HCT116 (cell line): ENCODE measurements around the gene ATP8A1. TPM values are rescaled to one million over a fixed set of nuclear protein-coding genes. Genes with fewer than 3 reads are reported as not detected.

ENCODE experiments used
- ATAC-seq: fragments of 200-7000 bp; cut with Tn5 transposase; 2 replicates; pipeline ENCODE4 v1.9.1; 2020; ENCODE audit warnings: mild to moderate bottlenecking, moderate library complexity
- BruUV-seq: library from RNA; stranded (reverse); fragments of 400-500 nt; replicated peaks from 2 replicates; lab custom pipeline; 2021; lab: Mats Ljungman, UMichigan
- CTCF ChIA-PET: fragments of 300-600 bp; sonication (Branson Sonifier 250); formaldehyde crosslinking; loops from one replicate; lab custom pipeline; 2021; ENCODE audit warnings: antibody characterized with exemption; lab: Charles Lee
- POLR2A ChIA-PET: fragments of 300-600, 350-600 bp; sonication (Branson Sonifier 250); formaldehyde crosslinking; loops from one replicate; lab custom pipeline; 2021; ENCODE audit warnings: antibody characterized with exemption; lab: Charles Lee
- RAD21 ChIA-PET, 2 experiments: fragments of 300-600 bp; sonication (Branson Sonifier 250); formaldehyde crosslinking; loops; one replicate each; lab custom pipeline; 2023; ENCODE audit warnings: low total read pairs in 2 of 2; ENCODE audit not compliant: uncharacterized antibody in 2 of 2, unreplicated experiment in 2 of 2, low non-redundant PET in 1 of 2; lab: Charles Lee
- DNase-seq: peaks from one replicate; pipeline ENCODE4 v3.0.0-alpha.2; 2010; ENCODE audit warnings: low read depth, low spot score
- H2AFZ ChIP-seq: fragments of 200-600 bp; shearing (Covaris generic), sonication (generic); 2 replicates; pipeline ENCODE4 v1.6.1; 2017; ENCODE audit warnings: low read depth, mixed run types, mixed read lengths, antibody characterized with exemption, low read length; ENCODE audit not compliant: poor library complexity, severe bottlenecking
- H3K27ac ChIP-seq: 2 replicates; pipeline ENCODE4 v1.5.1; 2012; ENCODE audit warnings: low read depth, low read length
- H3K27me3 ChIP-seq: fragments of 200-600 bp; sonication (generic); 2 replicates; pipeline ENCODE4 v1.6.1; 2016; ENCODE audit warnings: mixed run types, low read length, mixed read lengths; ENCODE audit not compliant: insufficient read depth
- H3K36me3 ChIP-seq, 2 experiments: fragments of 200-500 bp in 1 of 2; fragments of 200-600 bp in 1 of 2; sonication (Bioruptor generic) in 1 of 2; sonication (generic) in 1 of 2; 2 replicates each; pipeline versions ENCODE4 v1.5.1 to v1.6.1; 2014 to 2016; ENCODE audit warnings: low read length in 2 of 2, inconsistent platforms in 1 of 2, mixed read lengths in 1 of 2, mixed run types in 1 of 2; ENCODE audit not compliant: insufficient read depth in 2 of 2, control insufficient read depth in 1 of 2
- H3K4me1 ChIP-seq, 2 experiments: fragments of 200-600 bp in 1 of 2; sonication (generic) in 1 of 2; 2 replicates each; pipeline versions ENCODE4 v1.5.1 to v1.6.1; 2012 to 2017; ENCODE audit warnings: low read length in 2 of 2, inconsistent platforms in 1 of 2, mild to moderate bottlenecking in 1 of 2, mixed read lengths in 1 of 2, mixed run types in 1 of 2, moderate library complexity in 1 of 2; ENCODE audit not compliant: insufficient read depth in 2 of 2, control insufficient read depth in 1 of 2
- H3K4me2 ChIP-seq: fragments of 200-600 bp; sonication (generic); 2 replicates; pipeline ENCODE4 v1.6.1; 2017; ENCODE audit warnings: mixed run types, low read length, mixed read lengths
- H3K4me3 ChIP-seq, 2 experiments: fragments of 200-600 bp in 1 of 2; sonication (generic) in 1 of 2; replicated peaks in 1 of 2; 2 replicates each; pipeline ENCODE4 v1.5.1; 2011 to 2016; ENCODE audit warnings: low read length in 2 of 2, control low read depth in 1 of 2, low read depth in 1 of 2, mild to moderate bottlenecking in 1 of 2, mixed read lengths in 1 of 2, mixed run types in 1 of 2
- H3K79me2 ChIP-seq: fragments of 200-600 bp; sonication (generic); 2 replicates; pipeline ENCODE4 v1.6.1; 2017; ENCODE audit warnings: mild to moderate bottlenecking, mixed run types, low read length, moderate library complexity, mixed read lengths; ENCODE audit not compliant: insufficient read depth
- H3K9ac ChIP-seq: fragments of 200-600 bp; sonication (generic); 2 replicates; pipeline ENCODE4 v1.6.1; 2016; ENCODE audit warnings: low read length, mixed read lengths
- H3K9me2 ChIP-seq: fragments of 200-600 bp; sonication (generic), shearing (Covaris generic); 2 replicates; pipeline ENCODE4 v1.6.1; 2017; ENCODE audit warnings: mixed run types, mild to moderate bottlenecking, moderate library complexity; ENCODE audit not compliant: insufficient read depth
- H3K9me3 ChIP-seq, 2 experiments: fragments of 200-500 bp in 1 of 2; fragments of 200-600 bp in 1 of 2; sonication (Bioruptor generic) in 1 of 2; sonication (generic) in 1 of 2; 2 replicates each; pipeline ENCODE4 v1.6.1; 2014 to 2017; ENCODE audit warnings: low read length in 2 of 2, mixed read lengths in 2 of 2, inconsistent platforms in 1 of 2, low read depth in 1 of 2, mild to moderate bottlenecking in 1 of 2, mixed run types in 1 of 2, moderate library complexity in 1 of 2; ENCODE audit not compliant: control insufficient read depth in 1 of 2, insufficient read depth in 1 of 2
- H4K20me1 ChIP-seq: fragments of 200-600 bp; sonication (generic), shearing (Covaris generic); 2 replicates; pipeline ENCODE4 v1.6.1; 2017; ENCODE audit warnings: mixed run types, mild to moderate bottlenecking, moderate library complexity; ENCODE audit not compliant: insufficient read depth
- ATF3 ChIP-seq: IDR thresholded peaks from 2 replicates; pipeline ENCODE4 v1.6.1; 2012
- CBX3 ChIP-seq: IDR thresholded peaks from 2 replicates; pipeline ENCODE4 v1.6.1; 2012; ENCODE audit warnings: low read depth
- CEBPB ChIP-seq: IDR thresholded peaks from 2 replicates; pipeline ENCODE4 v1.6.1; 2012; ENCODE audit warnings: low read depth
- CTCF ChIP-seq, 3 experiments: fragments of 200-600 bp in 1 of 3; sonication (generic) in 1 of 3; IDR thresholded peaks in 2 of 3; conservative IDR thresholded peaks in 1 of 3; 2 replicates each; pipeline ENCODE4 v1.5.1; 2012 to 2017; ENCODE audit warnings: low read depth in 2 of 3, low read length in 2 of 3, antibody characterized with exemption in 1 of 3, borderline replicate concordance in 1 of 3, control low read depth in 1 of 3, mild to moderate bottlenecking in 1 of 3, mixed read lengths in 1 of 3, mixed run types in 1 of 3, moderate library complexity in 1 of 3; ENCODE audit not compliant: insufficient read depth in 1 of 3
- FOSL1 ChIP-seq: IDR thresholded peaks from 2 replicates; pipeline ENCODE4 v1.6.1; 2012; ENCODE audit warnings: low read depth
- MAX ChIP-seq: IDR thresholded peaks from 2 replicates; pipeline ENCODE4 v1.6.1; 2012
- POLR2A ChIP-seq: IDR thresholded peaks from 2 replicates; pipeline ENCODE4 v1.7.0; 2011; ENCODE audit warnings: borderline replicate concordance; ENCODE audit not compliant: insufficient read depth, insufficient read length; ENCODE audit errors: extremely low read depth
- POLR2AphosphoS5 ChIP-seq: IDR thresholded peaks from 2 replicates; pipeline ENCODE4 v1.6.1; 2011; ENCODE audit warnings: mild to moderate bottlenecking, low read depth, low read length, moderate library complexity
- RAD21 ChIP-seq: IDR thresholded peaks from 2 replicates; pipeline ENCODE4 v1.6.1; 2012; ENCODE audit warnings: low read depth, mild to moderate bottlenecking
- REST ChIP-seq: IDR thresholded peaks from 2 replicates; pipeline ENCODE4 v1.6.1; 2012; ENCODE audit warnings: low read depth
- SIN3A ChIP-seq: IDR thresholded peaks from 2 replicates; pipeline ENCODE4 v1.6.1; 2012; ENCODE audit warnings: low read depth
- SP1 ChIP-seq: IDR thresholded peaks from 2 replicates; pipeline ENCODE4 v1.6.1; 2012; ENCODE audit warnings: low read depth
- SRF ChIP-seq: IDR thresholded peaks from 2 replicates; pipeline ENCODE4 v1.6.1; 2012; ENCODE audit warnings: low read depth
- TCF7L2 ChIP-seq: IDR thresholded peaks from 2 replicates; pipeline ENCODE4 v1.7.0; 2011; ENCODE audit warnings: borderline replicate concordance, inconsistent platforms; ENCODE audit not compliant: insufficient read depth, insufficient read length; ENCODE audit errors: extremely low read depth
- YY1 ChIP-seq: IDR thresholded peaks from 2 replicates; pipeline ENCODE4 v1.6.1; 2011; ENCODE audit warnings: low read length, low read depth, moderate library complexity, mild to moderate bottlenecking; ENCODE audit not compliant: insufficient replicate concordance; ENCODE audit errors: extremely low read depth
- ZFX ChIP-seq: fragments of 450-650 bp; IDR thresholded peaks from 2 replicates; pipeline ENCODE4 v1.6.1; 2017
- intact Hi-C: fragments of 100-400 bp; cut with micrococcal nuclease; formaldehyde crosslinking; loops from 2 replicates; pipeline ENCODE4 v1.10.0; 2022
- total RNA-seq: library from RNA; stranded (reverse); gene quantifications from one replicate; pipeline ENCODE4 v1.2.1, GENCODE V29; 2021; ENCODE audit not compliant: unreplicated experiment

Gene ATP8A1
- total RNA-seq, 1 experiment from 2014 or later = 1.9 TPM

GRCh38 chr4:42490015-42490414 is 166.9 kb downstream of the ATP8A1 start:
- TF ChIP-seq RAD21 (no peak), TCF7L2 (no peak)
- DNase-seq = no peak
- ChIA-PET CTCF (no interaction called here), POLR2A (no interaction called here), RAD21 (no interaction called here)
- H3K9me3 ChIP-seq = no peaks in the 10 kb centered on the region
- no peak overlapping the region for H3K4me2 ChIP-seq
- no peak overlapping the region for H3K4me3 ChIP-seq
- no peak overlapping the region for H3K9ac ChIP-seq
- H4K20me1 ChIP-seq = no peaks in the 10 kb centered on the region; the same call in 1 of the 2 replicates
- H2AFZ ChIP-seq = no peak overlapping the region
- no peaks in the 10 kb centered on the region for H3K36me3 ChIP-seq
- peaks cover 27% of the 10 kb centered on the region for H3K27me3 ChIP-seq
- no peaks in the 10 kb centered on the region for H3K9me2 ChIP-seq
- no peak overlapping the region for H3K27ac ChIP-seq
- BruUV-seq = no TSS peak
- no peaks in the 10 kb centered on the region for H3K79me2 ChIP-seq
- H3K4me1 ChIP-seq = no peaks in the 10 kb centered on the region
- intact Hi-C loops = no loop called here
- no peak for ATAC-seq

- Histone ChIP-seq H3K4me1 (no peaks in the 10 kb centered on the region), H4K20me1 (no peaks in the 10 kb centered on the region; the same call in 1 of the 2 replicates), H3K9me3 (no peaks in the 10 kb centered on the region), H2AFZ (no peak overlapping the region), H3K36me3 (no peaks in the 10 kb centered on the region), H3K79me2 (no peaks in the 10 kb centered on the region)
- no TSS peak for BruUV-seq
- POLR2A ChIA-PET = no interaction called here
- TF ChIP-seq FOSL1 (no peak), ATF3 (no peak), SRF (no peak), MAX (no peak), CTCF (IDR thresholded peaks at IDR 0.05 in 2 of 3, conservative IDR thresholded peaks at IDR 0.05 in 1 of 3; ENCODE audit: borderline replicate concordance in 1 of 3, insufficient read depth in 1 of 3, low read depth in 2 of 3, low read length in 2 of 3) (no peak), POLR2A (no peak), CBX3 (no peak), POLR2AphosphoS5 (no peak), SIN3A (no peak), SP1 (no peak), REST (no peak), ZFX (no peak), YY1 (no peak), CEBPB (no peak)
- TF ChIP-seq, all 23 proteins: peak for 0
- RAD21 ChIA-PET = no interaction called here
- H3K27ac ChIP-seq = no peak overlapping the region
- no peak for ATAC-seq
- no peak for DNase-seq
- peaks cover 31% of the 10 kb centered on the region for H3K27me3 ChIP-seq
- no peak overlapping the region for H3K9ac ChIP-seq
- intact Hi-C loops = no loop called here
- no peak overlapping the region for H3K4me2 ChIP-seq
- no peak overlapping the region for H3K4me3 ChIP-seq
- CTCF ChIA-PET = no interaction called here
- no peaks in the 10 kb centered on the region for H3K9me2 ChIP-seq
Measured at GRCh38 chr4:42489095-42489494, 167.8 kb downstream of the ATP8A1 start.
